Fibroblast of the aortic adventitia (primary cell): ENCODE data around the gene LGALS13. TPM values are rescaled to one million over a fixed set of nuclear protein-coding genes. Genes with fewer than 3 reads are reported as not detected.
A peak's percentile ranks its signal among the peaks of the same experiment; 100 is the strongest.

Source experiments
- DNase-seq: peaks from one replicate; pipeline ENCODE4 v3.0.0-alpha.2; 2010; ENCODE audit warnings: low read depth
- H3K4me3 ChIP-seq: 2 replicates; pipeline ENCODE4 v1.5.1; 2011; ENCODE audit warnings: low read depth, mild to moderate bottlenecking, control low read depth, low read length, moderate library complexity
- total RNA-seq: library from RNA; depleted of rRNA; stranded (reverse); fragments of >200 nt; gene quantifications from 2 replicates; pipeline ENCODE4 v1.2.3, GENCODE V29; 2012; ENCODE audit warnings: low replicate concordance
- TF ChIP-seq, protein P1 (sequence below): IDR thresholded peaks from 2 replicates; pipeline ENCODE4 v1.5.1; 2011; ENCODE audit warnings: mild to moderate bottlenecking, low read length, control low read depth, inconsistent platforms; ENCODE audit not compliant: insufficient read depth

Gene LGALS13
- not detected in 2 replicates for total RNA-seq

DNA sequence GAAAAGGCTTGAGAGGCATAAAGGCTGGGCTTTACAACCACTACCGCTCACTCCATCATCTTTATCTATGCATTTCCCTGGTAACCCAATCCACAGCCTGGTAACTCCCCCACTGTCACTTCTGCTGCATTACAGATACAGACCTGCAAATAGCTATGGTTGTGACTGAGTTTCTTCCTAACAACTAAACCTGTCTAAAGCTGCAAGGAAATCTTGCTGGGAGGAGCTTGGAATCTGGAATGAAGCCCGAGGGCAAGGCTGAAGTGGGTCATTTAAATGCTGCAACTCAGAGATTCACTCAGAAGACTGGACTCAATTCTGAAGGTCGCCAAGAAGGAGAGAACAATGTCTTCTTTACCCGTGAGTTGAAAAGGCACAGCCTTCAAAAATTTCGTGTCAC, at the start of gene LGALS13:
TSS of gene LGALS13 (plus strand) at position 301 of the 400 bp plus-strand sequence. CDS start at position 346, 45 bp downstream.
- DNase-seq, result no peak
- H3K4me3 ChIP-seq, result no peak within 1 kb of the TSS
- TF ChIP-seq, protein P1, sequence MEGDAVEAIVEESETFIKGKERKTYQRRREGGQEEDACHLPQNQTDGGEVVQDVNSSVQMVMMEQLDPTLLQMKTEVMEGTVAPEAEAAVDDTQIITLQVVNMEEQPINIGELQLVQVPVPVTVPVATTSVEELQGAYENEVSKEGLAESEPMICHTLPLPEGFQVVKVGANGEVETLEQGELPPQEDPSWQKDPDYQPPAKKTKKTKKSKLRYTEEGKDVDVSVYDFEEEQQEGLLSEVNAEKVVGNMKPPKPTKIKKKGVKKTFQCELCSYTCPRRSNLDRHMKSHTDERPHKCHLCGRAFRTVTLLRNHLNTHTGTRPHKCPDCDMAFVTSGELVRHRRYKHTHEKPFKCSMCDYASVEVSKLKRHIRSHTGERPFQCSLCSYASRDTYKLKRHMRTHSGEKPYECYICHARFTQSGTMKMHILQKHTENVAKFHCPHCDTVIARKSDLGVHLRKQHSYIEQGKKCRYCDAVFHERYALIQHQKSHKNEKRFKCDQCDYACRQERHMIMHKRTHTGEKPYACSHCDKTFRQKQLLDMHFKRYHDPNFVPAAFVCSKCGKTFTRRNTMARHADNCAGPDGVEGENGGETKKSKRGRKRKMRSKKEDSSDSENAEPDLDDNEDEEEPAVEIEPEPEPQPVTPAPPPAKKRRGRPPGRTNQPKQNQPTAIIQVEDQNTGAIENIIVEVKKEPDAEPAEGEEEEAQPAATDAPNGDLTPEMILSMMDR, result no peak

DNA sequence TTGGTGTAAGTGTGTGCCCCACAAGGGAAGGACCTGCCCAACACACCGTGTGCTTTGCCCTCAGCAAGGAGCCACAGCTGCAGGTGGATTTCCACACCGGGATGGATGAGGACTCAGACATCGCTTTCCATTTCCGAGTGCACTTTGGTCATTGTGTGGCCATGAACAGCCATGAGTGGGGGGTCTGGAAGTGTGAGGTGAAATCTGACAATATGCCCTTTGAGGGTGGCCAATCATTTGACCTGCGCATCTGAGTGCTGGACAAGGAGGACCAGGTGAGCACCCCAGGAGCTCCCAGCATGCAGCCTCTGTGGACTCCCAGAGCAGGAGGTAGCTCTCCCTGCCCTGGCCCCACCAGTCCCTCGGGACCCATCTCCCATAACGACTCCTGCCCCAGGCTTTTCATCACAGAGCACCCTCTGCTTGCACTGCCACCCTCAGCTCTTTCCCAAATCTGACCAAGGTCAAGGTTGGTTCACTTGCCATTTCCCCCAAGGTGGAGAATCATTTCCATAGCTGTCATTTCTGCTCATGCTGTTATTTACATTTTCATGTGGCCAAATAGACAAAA, 49.2 kb upstream of the LGALS13 start:
- TF ChIP-seq, protein P1, result no peak
- no peak for DNase-seq
- no peak overlapping the region for H3K4me3 ChIP-seq

DNA sequence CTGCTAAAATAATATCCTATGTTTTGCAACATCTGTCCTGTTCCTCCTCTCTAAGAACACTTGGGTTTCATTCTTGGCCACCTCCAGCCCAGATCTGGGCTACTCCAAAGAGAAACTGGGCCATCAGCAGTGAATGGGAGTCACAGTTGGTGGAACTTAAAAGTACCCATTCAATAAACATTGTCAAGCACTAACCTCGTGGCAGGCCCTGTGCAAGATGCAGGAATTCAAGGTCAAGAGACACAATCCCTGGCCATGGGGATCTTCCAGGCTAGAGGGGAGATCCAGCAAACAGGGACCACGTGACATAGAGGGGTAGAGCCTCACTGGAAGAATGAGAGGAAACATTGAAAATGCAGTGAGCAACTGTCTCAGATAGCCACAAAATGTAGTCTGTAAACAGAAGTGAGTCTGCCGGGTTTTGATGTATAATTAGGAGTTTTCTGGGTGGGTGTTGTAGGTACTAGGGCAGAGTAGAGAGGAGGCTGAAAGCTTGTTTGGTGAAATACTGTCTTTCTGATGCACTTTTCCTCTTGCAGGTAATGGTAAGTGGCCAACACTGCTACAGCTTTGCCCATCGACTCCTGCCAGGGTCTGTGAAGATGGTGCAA, 47.5 kb upstream of the LGALS13 start:
- no peak overlapping the region for H3K4me3 ChIP-seq
- DNase-seq, result no peak
- TF ChIP-seq, protein P1, result no peak

DNA sequence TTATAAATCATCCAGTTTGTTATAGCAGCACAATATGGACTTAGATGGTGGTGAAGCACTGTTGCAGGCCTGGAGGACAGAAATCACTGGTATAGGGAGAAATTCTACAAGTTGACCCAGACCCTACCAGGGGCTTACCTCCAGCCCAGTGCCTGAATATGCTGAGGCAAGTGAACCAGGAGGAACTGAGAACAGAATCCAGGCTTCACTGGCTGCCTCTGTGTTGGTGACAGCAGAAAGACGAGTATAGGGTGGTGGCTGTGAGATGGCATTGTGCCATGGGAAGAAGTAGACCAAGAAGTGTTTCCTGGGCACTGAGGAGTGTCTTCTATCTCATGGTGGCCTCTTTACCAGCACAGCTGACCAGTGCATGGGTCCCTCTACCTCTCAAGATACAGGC, 46.4 kb upstream of the LGALS13 start:
- TF ChIP-seq, protein P1, result no peak
- DNase-seq, result no peak
- no peak overlapping the region for H3K4me3 ChIP-seq

DNA sequence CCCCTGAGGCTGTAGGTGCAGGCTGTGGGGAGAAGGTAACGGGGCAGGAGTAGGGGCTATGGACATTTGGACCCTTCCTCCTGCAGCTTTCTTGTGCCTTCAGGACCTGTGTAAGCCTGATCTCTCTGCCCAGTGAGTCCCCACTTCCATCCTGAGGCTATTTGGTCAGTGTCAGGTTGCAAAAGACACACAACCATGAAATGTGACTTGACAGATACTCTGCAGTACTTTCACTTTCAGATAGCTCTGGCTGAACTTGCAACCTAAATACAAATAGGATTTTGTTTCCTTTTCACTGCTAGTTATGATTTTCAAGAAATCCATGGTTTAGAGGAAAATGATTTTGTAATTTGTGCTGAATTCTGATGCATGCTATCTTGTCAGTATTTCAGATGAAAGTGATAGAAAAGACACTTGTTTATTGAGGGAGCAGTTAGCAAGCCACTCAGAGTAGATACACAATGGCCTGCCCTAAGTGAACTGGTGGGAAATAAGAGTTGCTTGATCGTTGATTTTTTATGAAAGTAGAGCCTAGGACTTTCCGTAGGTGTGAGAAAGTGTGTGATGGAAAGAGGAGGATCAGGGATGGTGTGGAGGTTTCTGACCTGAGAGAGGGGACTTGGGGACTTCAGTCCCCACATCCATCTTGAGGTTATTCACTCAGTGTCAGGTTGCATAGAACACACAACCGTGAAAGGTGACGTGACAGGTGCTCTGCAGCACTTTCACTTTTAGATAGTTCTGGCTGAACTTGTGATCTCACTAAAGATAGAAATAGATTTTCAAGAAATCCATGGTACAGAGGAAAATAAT, 44.3 kb upstream of the LGALS13 start:
- peak overlapping the region; percentile 48 for H3K4me3 ChIP-seq
- DNase-seq, result peak; percentile 8
- TF ChIP-seq, protein P1, result no peak

DNA sequence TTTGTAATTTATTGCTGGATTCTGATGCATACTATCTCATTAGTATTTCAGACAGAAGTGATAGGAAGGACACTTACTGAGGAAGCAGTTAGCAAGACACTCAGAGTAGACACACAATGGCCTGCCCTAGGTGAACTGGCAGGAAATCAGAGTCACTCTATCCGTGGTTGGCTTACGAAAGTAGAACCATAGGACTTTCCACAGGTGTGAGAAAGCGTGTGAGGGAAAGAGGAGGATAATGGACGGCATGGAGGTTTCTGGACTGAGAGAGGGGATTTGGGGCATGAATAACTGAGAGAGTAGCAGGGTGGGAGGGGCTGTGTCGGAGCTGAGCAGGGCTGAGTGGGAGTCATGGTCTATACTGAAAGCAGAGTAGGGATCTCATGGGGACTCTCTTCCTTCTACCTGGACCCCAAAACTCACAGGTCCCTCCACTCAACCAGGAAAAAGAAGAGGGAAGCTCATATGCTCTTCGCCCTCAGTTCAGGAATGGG, 43.7 kb upstream of the LGALS13 start:
- DNase-seq, result no peak
- H3K4me3 ChIP-seq, result no peak overlapping the region
- TF ChIP-seq, protein P1, result no peak
